ENCODE measurements around the gene MOB3B.

- no peak for TF ChIP-seq YY1 (tag by site-specific recombination; IDR thresholded peaks at IDR 0.05)
- TF ChIP-seq ZNF350 (tag by site-specific recombination; IDR thresholded peaks at IDR 0.05) = no peak
- TF ChIP-seq ZNF660 (tag by site-specific recombination; IDR thresholded peaks at IDR 0.05) = no peak
- TF ChIP-seq CTCF (tag by site-specific recombination; IDR thresholded peaks at IDR 0.05) = no peak
- TF ChIP-seq GLIS2 (tag by site-specific recombination; IDR thresholded peaks at IDR 0.05) = no peak
- no peak for TF ChIP-seq ZNF785 (tag by site-specific recombination; IDR thresholded peaks at IDR 0.05)
- TF ChIP-seq ZNF704 (tag by site-specific recombination; IDR thresholded peaks at IDR 0.05) = no peak
- no peak for TF ChIP-seq ZNF600 (tag by site-specific recombination; IDR thresholded peaks at IDR 0.05)
Observed at GRCh38 chr9:27558307-27558706, 28.7 kb upstream of the MOB3B start.

All from HEK293 (cell line).